Tongue (tissue), 2 donors: Measurements from ENCODE around the gene CRTAC1. TPM values are rescaled to one million over a fixed set of nuclear protein-coding genes. Genes with fewer than 3 reads are reported as not detected.
"Not testable (repeated sequence)": the region's sequence is repeated elsewhere in the genome, so short reads cannot be mapped to it uniquely, and the experiment has no call there.

Experiments used
- DNase-seq: peaks from one replicate; pipeline ENCODE4 v3.0.0-alpha.2; 2015
- total RNA-seq: library from RNA; depleted of rRNA; stranded (reverse); fragments of >200 nt; gene quantifications from one replicate; pipeline ENCODE4 v1.2.3, GENCODE V29; 2014

The CRTAC1 gene
- total RNA-seq, 1 donor from 2014 or later = 2.6 TPM

DNA sequence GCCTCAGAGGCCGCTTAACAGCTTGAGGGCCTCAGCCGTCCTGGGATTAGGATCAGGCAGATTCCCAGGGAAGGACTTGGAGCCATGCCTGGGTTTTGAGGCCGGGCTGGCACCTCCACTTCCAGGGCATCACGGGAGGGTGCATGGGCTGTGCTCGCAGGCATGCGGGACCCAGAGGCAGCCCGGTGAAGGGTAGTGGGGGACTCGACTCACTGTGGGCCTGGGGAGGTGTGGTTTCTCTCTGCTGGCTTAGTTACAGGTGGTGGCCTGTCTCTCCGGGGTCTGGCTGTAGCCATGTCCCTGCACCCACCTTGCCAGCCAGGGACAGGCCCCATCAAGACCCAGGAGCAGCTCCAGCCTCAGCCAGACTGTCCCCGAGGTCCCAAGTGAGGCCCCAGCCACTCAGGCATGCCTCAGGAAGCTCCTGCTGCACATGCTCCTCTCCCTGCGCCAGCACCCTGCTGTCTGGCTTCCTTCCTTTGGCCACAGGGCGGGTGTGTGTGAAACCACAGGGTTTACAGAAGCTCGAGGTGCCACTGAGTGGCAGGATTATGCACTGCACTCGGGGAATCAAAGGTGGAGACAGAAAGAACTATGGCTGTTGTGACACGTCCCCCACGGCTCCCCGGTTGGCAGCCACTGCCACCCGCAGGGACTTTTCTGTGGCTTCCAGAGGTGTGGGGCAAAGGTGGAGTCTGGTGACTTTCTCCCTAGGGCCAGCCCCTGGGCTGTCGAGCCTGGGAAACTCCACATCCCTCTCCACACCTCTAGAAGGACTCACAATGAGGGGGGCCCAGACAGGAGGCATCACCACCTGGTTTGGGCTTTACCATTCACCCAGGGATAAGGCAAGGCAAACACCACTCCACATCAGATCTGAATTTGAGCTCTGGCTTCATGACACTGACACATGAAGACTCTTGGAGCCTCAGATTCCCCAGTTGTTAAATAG is 161.1 kb downstream of the CRTAC1 start:
- DNase-seq = peak; percentile 85

DNA sequence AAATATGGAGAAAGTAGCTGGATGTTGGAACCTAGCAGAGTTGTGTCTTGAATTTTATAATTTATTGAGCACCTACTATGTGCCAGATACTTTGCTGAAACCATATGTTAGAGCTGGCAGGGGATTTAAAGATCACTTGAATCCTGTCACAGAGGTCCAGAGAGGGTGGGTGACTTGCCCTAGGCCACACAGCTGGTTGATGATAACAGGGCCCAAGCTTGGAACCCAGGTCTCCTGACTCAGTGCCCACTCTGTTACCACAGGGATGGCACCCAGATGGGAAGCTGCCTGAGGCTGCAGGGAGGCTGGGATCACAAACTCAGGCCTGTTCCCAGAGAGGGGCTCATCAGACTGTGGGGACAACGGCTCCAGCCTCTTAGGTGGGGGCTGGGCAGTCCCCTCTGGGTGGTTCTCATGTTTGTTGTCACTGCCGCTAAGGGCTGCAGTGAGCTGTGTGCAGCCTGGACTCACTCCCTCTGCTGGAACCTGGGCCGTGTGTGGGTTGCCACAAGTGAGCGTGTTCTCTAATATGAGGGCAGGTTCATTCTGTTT is 162.2 kb downstream of the CRTAC1 start:
- DNase-seq = no peak

GRCh38 chr10:97867220-97867800 is 163.1 kb downstream of the CRTAC1 start:
- DNase-seq = no peak

GRCh38 chr10:97866524-97867219 is 163.7 kb downstream of the CRTAC1 start:
- no peak for DNase-seq

DNA sequence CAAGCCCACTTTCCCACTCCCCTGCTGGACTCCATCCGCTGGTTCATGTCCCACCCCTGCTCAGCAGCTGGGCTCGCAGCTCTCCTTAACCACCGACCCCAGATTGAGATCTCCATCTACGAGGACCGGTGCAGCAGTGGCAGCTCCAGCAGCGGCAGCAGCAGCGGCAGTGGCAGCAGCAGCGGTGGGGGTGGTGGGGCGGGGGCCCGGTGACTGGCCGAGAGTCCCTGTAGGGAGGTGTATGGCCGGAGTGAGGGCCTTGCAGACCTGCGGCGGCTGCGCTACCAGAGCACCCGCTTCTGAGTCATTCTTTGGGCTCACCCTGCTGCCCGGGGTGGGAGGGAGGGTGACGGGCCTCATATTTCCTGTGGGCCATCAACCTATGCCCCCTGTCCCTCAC is 164.9 kb downstream of the CRTAC1 start:
- DNase-seq = no peak

DNA sequence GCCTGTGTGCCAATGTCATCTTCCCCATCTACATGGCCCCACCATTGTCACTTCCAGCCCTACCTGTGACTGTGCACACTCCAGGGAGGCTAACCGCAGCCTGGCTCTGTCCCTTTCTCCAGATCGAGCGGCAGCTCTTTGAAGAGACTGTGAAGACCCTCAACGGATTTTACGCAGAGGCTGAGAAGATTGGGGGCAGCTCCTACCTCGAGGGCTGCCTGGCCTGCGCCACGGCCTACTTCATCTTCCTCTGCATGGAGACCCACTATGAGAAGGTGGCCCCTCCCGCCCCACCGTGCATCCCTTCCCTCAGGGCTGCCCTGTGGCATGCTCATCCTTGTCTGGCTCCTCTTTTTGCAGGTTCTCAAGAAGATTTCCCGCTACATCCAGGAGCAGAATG is 166.6 kb downstream of the CRTAC1 start:
- no peak for DNase-seq

DNA sequence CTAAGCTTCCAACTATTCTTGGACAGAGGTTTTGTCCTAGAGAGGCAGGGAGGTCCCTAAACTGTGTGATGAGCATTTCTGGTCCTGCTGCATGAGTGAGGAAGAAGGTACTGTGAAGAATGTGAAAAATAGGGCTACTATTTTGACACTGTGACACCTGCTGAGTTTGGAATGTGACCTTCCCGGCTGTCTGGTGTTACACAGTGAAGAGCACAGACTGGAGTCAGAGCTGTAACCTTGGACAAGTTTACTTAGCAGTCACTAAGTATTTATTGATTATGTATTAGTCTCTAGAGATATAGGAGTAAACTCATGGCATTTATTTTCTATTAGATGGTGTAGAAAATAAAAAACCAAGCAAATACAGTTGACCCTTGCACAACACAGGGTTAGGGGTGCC is 168.5 kb downstream of the CRTAC1 start:
- DNase-seq = no peak

DNA sequence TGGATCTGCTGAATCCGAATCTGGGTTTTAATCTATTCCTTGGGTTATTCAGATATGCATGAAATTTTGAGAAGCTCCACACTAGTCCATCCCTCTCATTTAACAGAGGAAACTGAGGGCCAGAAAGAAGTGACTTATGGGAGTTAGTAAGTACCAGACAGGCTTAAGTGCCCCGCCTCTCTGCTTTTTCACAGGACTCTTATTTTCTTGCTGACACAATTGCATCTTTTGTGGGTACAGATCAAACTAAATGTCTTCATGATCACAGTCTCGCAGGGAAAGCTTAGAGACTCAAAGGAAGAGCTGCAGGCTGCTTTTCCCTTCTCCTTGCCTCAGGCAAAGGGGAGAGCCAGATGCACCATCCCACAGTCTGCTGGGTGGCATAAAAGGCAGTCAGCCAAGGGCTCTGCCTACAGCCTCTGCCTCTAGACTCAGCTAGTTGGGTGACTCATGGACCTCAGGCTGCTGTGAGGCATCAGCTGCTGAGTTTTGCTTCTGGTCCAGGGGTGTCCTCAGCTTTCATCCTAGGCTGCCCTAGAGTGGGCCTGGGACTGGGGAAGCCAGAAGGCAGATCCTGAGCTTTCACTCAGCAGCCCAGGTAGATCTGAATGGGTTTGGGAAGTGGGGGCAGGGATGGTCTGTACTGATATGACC is 169.2 kb downstream of the CRTAC1 start:
- no peak for DNase-seq

- no peak for DNase-seq
These were observed 172.4 kb downstream of the CRTAC1 start for GRCh38 chr10:97858001-97858439.

DNA sequence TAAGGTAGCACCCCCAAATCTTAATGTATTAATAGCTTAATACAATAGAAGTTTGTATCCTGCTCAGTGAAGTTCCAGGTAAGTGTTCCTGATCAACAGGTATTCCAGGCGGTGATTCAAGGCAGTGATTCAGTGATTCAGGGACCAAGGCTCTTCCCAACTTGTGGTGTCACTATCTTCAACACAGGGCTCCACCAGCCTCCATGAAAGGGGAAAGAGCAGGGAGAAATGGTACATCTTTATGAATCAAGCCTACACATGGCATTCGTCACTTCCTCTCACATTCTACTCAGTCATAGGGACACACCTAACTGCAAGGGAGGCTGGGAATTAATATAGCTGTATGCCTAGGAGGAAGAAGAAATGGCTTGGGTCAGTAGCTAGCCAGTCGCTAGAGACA is 175.7 kb downstream of the CRTAC1 start:
- DNase-seq = no peak

DNA sequence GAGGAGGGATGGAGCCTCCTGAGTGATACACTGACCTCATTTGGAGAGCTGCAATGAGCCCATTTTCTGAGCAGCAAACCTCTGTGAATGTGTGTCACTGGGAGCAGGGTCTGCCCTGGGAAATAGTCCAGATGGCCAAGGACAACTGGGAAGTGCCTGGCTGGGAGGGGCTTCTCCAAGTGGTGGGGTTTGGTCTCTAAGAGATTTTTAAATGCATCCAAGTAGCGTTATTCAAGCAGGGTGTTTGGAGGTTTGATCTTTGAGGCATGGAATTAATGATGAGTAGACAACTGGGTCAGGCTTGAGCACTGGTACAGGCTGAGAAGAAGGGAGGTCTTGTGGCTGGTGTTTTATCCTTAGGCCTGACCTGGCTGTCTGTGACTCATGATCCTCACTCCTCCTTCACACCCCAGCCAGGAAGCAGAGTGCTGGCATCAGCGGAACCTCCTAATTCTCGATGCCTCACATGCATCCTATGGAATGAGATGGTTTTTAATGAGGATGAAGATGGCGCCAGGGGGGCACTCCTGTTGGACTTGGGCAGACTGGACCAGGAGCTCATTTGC is 177.5 kb downstream of the CRTAC1 start:
- DNase-seq = no peak

- no peak for DNase-seq
These were observed 178.1 kb downstream of the CRTAC1 start for GRCh38 chr10:97852277-97852676.

GRCh38 chr10:97851341-97852001 is 178.9 kb downstream of the CRTAC1 start:
- DNase-seq = peak; percentile 31

DNA sequence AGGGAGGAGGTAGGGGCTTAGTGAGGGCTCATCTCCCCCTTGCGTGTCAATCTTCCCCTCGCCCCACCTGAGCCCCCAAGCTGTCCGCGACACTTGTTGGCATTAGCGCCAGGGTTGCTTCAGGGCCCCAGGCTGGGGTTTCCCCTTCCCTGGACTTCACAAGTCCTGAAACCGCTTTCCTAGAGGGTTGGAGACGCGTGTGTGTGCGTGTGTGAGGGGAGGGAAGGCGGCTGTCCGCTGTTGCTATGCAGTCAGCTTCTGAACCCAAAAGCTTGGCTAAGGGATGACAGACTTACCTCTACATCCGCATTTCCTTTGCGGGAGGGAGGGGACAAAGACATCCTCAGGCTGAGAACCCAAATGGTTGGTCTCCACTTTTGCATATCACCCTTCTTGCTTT is 180.0 kb downstream of the CRTAC1 start:
- DNase-seq = no peak

GRCh38 chr10:97849687-97850402 is 180.6 kb downstream of the CRTAC1 start, which contains the start of gene GOLGA7B:
GOLGA7B (plus strand) TSS chr10:97849843; CDS start chr10:97850304, 461 bp downstream.
- DNase-seq = peak; percentile 81

DNA sequence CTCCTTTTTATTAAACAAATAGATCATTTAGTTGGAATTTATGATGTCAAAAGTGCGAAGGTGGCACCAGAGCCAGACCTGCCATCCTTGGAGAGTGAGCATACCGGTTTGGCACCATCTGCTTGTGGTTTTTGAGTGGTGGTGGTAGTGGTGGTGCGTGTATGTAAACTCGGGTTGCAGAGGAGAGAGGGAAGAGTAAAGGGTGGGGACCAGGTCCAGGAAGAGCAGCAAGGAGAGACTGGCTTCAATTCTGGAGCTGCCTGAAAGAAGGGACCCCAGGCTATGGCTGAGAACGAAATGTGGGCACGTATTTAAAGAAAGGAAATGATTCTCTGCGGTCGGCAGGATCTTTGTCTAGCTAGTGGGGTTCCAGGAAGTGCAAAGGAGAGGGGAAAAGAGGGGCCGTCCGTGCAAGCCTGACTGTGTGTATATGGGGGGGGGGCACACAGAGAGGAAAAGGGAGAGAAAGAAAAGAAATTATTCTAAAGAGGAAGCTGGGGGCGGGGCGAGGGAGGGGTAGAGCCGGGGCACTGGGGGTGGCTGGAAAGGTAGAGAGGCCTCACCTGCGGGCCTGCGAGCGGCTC is 181.2 kb downstream of the CRTAC1 start:
- no peak for DNase-seq

- DNase-seq = no peak
These were observed 185.7 kb downstream of the CRTAC1 start for GRCh38 chr10:97844678-97845077.

DNA sequence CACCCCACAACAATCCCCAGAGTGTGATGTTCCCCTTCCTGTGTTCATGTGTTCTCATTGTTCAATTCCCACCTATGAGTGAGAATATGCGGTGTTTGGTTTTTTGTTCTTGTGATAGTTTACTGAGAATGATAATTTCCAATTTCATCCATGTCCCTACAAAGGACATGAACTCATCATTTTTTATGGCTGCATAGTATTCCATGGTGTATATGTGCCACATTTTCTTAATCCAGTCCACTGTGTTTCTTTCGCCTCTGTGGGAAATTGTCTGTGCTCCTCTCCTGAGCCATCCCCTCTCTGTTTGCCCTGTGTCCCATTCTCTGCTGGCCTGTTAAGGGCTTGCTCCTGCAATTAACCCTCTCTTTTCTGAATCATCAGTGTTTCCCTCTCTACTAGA is 186.4 kb downstream of the CRTAC1 start:
- not testable (repeated sequence) for DNase-seq

- no peak for DNase-seq
These were observed 187.1 kb downstream of the CRTAC1 start for GRCh38 chr10:97843281-97843671.

DNA sequence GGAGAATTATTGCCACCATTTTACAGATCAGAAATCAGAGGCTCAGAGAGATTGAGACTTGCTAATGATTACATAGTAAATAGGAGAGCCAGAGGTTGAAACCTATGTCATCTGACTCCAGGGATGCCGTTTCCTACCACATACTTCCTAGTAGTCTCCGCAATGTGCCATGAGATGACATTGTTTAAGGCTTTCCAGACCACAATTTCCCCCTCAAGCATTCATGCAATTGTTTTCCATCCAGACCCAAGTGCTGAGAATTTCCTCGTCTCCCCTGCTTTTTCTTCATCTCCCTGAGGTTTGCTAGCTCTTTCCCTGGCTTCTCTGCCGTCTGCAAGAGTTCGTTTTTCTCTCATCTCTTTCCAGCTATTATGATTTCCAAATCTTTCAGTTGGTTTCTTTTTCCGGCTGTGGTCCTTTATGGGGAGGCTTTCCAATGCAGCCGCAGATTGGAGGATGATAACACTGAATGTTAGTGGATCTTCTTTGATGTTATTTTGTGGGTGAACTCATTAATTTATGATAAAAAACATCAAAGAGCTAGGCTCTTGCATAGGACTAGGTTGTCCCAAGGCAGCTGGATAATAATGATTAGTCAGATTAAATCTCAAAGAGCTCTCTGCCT is 187.7 kb downstream of the CRTAC1 start:
- DNase-seq = no peak
